Chondrocyte (in vitro differentiated cells): Measurements from ENCODE around the gene CRLF3. TPM values are rescaled to one million over a fixed set of nuclear protein-coding genes. Genes with fewer than 3 reads are reported as not detected.

Source experiments
- DNase-seq: peaks from one replicate; pipeline ENCODE4 v3.0.0; 2021; ENCODE audit warnings: mixed read lengths, low spot score
- H3K27ac Mint-ChIP-seq: one replicate; pipeline ENCODE4 v1.8.0; 2021; ENCODE audit warnings: mild to moderate bottlenecking, moderate library complexity, mixed read lengths; ENCODE audit not compliant: unreplicated experiment
- H3K27me3 Mint-ChIP-seq: 2 replicates; pipeline ENCODE4 v1.8.0; 2021; ENCODE audit warnings: low read depth, mixed read lengths
- H3K36me3 Mint-ChIP-seq: 2 replicates; pipeline ENCODE4 v1.8.0; 2021; ENCODE audit warnings: low read depth, mixed read lengths
- H3K4me1 Mint-ChIP-seq: 2 replicates; pipeline ENCODE4 v1.8.0; 2021; ENCODE audit warnings: low read depth, mild to moderate bottlenecking, mixed read lengths
- H3K4me3 Mint-ChIP-seq: one replicate; pipeline ENCODE4 v1.8.0; 2021; ENCODE audit warnings: mild to moderate bottlenecking, moderate library complexity, mixed read lengths; ENCODE audit not compliant: unreplicated experiment
- H3K9me3 Mint-ChIP-seq: 2 replicates; pipeline ENCODE4 v1.8.0; 2021; ENCODE audit warnings: low read depth, mixed read lengths
- long read RNA-seq: library from polyadenylated mRNA; stranded (forward); transcript quantifications from one replicate; pipeline ENCODE4 v2.0.0, GENCODE V29; 2021
- total RNA-seq: library from RNA; stranded (reverse); gene quantifications from 3 replicates; pipeline ENCODE4 v1.2.1, GENCODE V29; 2021
- TF ChIP-seq, protein P1 (sequence below): fragments of 200-600 bp; sonication (generic); IDR thresholded peaks from 2 replicates; pipeline ENCODE4 v1.5.0; 2021; ENCODE audit warnings: antibody characterized with exemption, mild to moderate bottlenecking, moderate library complexity

CRLF3 gene, protein sequence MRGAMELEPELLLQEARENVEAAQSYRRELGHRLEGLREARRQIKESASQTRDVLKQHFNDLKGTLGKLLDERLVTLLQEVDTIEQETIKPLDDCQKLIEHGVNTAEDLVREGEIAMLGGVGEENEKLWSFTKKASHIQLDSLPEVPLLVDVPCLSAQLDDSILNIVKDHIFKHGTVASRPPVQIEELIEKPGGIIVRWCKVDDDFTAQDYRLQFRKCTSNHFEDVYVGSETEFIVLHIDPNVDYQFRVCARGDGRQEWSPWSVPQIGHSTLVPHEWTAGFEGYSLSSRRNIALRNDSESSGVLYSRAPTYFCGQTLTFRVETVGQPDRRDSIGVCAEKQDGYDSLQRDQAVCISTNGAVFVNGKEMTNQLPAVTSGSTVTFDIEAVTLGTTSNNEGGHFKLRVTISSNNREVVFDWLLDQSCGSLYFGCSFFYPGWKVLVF
- total RNA-seq, result 6.8 to 9.0 TPM (median 7.7 TPM) in 3 replicates
- long read RNA-seq, transcript CRLF3-201 (8 exons, 2,957 nt), result major isoform, 10 of 18 reads
- long read RNA-seq, partial matches to known transcripts, result 0 of 18 reads
- long read RNA-seq, other reads (novel, unspliced or antisense), result 8 of 18 reads

DNA sequence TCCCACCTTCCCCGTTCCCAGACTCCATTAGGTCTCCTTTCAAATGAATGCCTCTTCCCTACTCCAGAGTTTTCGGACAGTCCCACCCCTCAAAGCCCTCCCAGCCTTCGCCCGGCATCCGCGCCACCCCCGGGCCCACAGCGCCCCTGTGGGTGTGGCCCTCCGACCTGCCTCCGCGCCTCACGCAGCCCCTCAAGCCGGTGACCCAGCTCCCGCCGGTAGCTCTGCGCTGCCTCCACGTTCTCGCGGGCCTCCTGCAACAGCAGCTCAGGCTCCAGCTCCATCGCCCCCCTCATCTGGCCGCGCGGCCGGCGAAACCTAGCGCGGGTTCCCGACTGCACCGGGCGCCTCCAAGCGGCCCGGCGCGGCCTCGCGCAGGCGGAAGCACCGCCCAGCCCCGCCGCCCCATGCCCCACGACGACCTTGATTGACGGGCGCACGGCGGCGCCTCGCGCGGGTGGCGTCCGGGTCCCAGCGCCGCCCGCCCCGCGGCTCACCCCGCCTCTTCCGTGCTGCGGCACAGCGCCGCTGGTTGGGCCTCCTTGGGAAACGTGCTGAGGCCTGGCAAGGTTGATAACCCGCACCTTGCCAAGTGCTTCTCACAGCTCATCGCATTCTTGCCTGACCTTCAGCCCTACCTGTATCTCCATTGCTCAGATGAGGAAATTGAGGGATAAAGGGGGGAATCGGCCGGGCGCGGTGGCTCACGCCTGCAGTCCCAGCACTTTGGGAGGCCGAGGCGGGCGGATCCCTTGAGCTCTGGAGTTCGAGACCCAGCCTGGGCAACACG lies at the start of gene CRLF3:
Gene CRLF3 (minus strand): TSS at position 337 of the 790 bp plus-strand sequence. CDS start 41 bp downstream, at position 296.
- no peaks in the 10 kb centered on the region for H3K9me3 Mint-ChIP-seq
- TF ChIP-seq, protein P1, sequence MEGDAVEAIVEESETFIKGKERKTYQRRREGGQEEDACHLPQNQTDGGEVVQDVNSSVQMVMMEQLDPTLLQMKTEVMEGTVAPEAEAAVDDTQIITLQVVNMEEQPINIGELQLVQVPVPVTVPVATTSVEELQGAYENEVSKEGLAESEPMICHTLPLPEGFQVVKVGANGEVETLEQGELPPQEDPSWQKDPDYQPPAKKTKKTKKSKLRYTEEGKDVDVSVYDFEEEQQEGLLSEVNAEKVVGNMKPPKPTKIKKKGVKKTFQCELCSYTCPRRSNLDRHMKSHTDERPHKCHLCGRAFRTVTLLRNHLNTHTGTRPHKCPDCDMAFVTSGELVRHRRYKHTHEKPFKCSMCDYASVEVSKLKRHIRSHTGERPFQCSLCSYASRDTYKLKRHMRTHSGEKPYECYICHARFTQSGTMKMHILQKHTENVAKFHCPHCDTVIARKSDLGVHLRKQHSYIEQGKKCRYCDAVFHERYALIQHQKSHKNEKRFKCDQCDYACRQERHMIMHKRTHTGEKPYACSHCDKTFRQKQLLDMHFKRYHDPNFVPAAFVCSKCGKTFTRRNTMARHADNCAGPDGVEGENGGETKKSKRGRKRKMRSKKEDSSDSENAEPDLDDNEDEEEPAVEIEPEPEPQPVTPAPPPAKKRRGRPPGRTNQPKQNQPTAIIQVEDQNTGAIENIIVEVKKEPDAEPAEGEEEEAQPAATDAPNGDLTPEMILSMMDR, result peak; percentile 80
- no peaks in the 10 kb centered on the region for H3K27me3 Mint-ChIP-seq
- H3K36me3 Mint-ChIP-seq, result no peaks in the 10 kb centered on the region
- H3K4me1 Mint-ChIP-seq, result peaks cover 27% of the 10 kb centered on the region
- peak within 1 kb of the TSS; percentile 90 for H3K27ac Mint-ChIP-seq
- peak within 1 kb of the TSS; percentile 96 for H3K4me3 Mint-ChIP-seq
- peak; percentile 93 for DNase-seq

DNA sequence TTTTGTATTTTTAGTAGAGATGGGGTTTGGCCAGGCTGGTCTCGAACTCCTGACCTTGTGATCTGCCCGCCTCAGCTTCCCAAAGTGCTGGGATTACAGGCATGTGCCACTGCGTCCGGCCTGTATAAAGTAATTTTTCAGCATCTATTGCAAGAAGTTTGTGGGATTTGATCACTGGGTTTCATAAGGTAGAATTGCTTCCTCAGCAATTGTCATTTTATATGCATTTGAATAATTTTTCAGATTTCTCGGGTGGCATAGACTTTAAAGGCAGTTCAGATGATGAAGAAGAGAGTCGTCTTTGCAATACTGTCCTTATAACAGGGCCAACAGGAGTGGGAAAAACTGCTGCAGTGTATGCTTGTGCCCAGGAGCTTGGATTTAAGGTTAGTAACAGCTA lies 44.5 kb upstream of the CRLF3 start:
- Mint-ChIP-seq H3K36me3 (peaks cover 3% of the 10 kb centered on the region), H3K4me1 (no peaks in the 10 kb centered on the region), H3K4me3 (no peak overlapping the region), H3K27ac (no peak overlapping the region), H3K9me3 (no peaks in the 10 kb centered on the region), H3K27me3 (no peaks in the 10 kb centered on the region)
- TF ChIP-seq, protein P1, result no peak
- no peak for DNase-seq

DNA sequence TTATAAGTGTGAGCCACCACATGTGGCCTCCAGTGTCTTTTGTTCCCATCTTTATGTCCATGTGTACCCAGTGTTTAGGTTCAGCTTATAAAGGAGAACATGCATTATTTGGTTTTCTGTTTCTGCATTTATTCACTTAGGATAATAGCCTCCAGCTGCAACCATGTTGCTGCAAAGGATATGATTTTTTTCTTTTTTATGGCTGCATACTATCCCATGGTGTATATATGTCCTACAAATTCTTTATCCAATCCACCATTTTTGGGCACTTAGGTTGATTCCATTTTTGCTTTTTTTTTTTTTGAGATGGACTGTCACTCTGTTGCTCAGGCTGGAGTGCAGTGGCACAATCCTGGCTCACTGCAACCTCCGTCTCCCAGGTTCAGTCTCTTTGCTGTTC lies 40.1 kb upstream of the CRLF3 start:
- no peak overlapping the region for H3K4me3 Mint-ChIP-seq
- no peaks in the 10 kb centered on the region for H3K27me3 Mint-ChIP-seq
- no peaks in the 10 kb centered on the region for H3K9me3 Mint-ChIP-seq
- H3K36me3 Mint-ChIP-seq, result peaks cover 3% of the 10 kb centered on the region
- H3K27ac Mint-ChIP-seq, result no peak overlapping the region
- DNase-seq, result no peak
- TF ChIP-seq, protein P1, result no peak
- no peaks in the 10 kb centered on the region for H3K4me1 Mint-ChIP-seq

DNA sequence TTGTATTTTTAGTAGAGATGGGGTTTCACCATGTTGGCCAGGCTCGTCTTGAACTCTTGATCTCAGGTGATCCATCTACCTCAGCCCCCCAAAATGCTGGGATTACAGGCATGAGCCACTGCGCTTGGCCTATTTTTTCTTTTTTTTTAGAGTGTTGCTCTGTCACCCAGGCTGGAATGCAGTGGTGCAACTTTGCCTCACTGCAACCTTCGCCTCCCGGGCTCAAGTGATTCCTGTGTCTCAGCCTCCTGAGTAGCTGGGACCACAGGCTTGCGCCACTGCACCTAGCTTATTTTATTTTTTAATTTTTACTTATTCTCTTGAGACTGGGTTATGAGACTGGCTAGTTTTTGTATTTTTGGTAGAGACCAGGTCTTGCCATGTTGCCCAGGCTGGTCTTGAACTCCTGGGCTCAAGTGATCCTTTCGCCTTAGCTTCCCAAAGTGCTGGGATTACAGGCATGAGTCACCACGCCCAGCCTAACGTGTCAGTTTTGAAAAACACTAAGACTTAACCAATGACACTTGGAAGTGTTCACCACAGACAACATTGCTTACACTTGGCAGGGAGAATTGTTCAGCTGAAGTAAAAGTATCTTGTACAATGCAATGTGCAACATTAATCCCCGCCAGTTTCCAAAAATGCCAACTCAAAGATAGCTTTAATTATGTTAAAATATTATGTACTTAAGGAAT lies 34.2 kb upstream of the CRLF3 start:
- Mint-ChIP-seq H3K9me3 (no peaks in the 10 kb centered on the region), H3K4me1 (no peaks in the 10 kb centered on the region), H3K36me3 (peaks cover 4% of the 10 kb centered on the region), H3K27me3 (no peaks in the 10 kb centered on the region), H3K27ac (no peak overlapping the region), H3K4me3 (no peak overlapping the region)
- DNase-seq, result no peak
- TF ChIP-seq, protein P1, result no peak
